ENCODE measurements around the gene RPS6KA5. TPM values are rescaled to one million over a fixed set of nuclear protein-coding genes. Genes with fewer than 3 reads are reported as not detected.
"Not testable (repeated sequence)": the region's sequence is repeated elsewhere in the genome, so short reads cannot be mapped to it uniquely, and the experiment has no call there.

Gene RPS6KA5
- total RNA-seq, 4 donors from 2014 or later = 8.2 to 13.6 (median 10.2) TPM

GRCh38 chr14:91040545-91040944, 19.9 kb downstream of the RPS6KA5 start:
- 96 to 98% methylated on average over 1 of the region's 1 CpG for WGBS, 2 donors
- intact Hi-C loops (cut with DNase I; ENCODE audit: low total_unique reads) = no loop called here
- no peak overlapping the region for H3K4me3 ChIP-seq (ENCODE audit: low read depth, poor library complexity, severe bottlenecking)
- TF ChIP-seq POLR2A (IDR thresholded peaks at IDR 0.05) = no peak
- TF ChIP-seq CTCF (IDR thresholded peaks at IDR 0.05) = no peak
- DNase-seq (ENCODE audit: low spot score in 2 of 2) = no peak

DNA sequence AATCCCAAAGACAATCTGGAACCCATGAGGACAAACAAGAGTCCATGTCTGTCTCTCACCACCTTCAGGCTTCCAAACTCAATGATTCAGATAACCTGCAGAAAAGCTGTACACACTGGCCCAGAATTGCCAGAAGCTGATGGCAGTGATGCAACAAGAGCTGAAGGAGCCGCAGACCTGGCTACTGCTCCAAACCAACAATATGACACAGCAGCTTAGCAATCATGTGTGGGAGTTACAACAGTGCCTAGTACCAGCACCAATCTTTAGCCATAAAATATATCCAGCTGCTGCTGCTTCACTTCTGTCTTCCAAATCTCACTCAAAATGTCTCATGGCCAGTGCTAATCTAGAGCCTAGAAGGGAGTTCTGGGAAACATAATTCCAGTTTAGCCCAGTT, 22.0 kb downstream of the RPS6KA5 start:
- DNase-seq (ENCODE audit: low spot score in 2 of 2) = peak in 1 of 2 donors; percentile 36
- no peak overlapping the region for H3K4me3 ChIP-seq (ENCODE audit: low read depth, poor library complexity, severe bottlenecking)
- no peak for TF ChIP-seq CTCF (IDR thresholded peaks at IDR 0.05)
- no peak for TF ChIP-seq POLR2A (IDR thresholded peaks at IDR 0.05)
- intact Hi-C loops (cut with DNase I; ENCODE audit: low total_unique reads) = no loop called here
- WGBS, 2 donors = 47 to 58% methylated on average over 1 of the region's 1 CpG

DNA sequence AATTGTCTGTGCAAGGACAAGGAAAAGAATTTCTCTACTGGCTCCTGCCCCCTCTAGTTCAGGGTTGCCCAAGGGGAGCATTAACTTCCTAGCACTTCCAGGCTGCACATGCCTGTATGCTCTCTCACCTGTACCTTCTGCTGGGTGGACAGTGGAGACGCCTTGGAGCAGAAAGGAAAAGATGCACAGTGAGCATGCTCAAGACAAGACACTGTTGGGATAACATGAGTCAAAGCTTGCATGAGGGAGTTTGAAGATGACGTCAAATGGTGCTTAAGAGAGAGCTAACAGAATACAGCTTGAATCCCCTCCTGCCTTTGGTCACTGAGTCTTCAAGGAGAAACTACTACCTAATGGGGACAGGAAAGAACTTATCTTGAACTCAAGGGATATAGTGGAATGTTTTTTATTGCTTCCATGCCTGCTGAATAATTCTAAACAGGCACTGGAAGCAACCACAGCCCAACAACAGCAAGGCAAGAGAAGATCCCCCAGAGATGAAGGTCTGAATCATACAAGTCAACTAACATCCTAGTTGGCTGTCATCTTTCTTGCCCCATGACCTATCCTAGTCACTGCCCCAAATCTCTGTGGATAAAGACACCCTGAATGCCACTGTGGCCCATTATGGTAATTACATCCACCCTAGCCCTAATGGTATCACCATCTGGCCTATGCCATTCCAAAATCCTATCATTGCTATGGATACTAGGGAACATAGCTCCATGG, 23.5 kb downstream of the RPS6KA5 start:
- 79 to 81% methylated on average over 2 of the region's 2 CpGs for WGBS, 2 donors
- DNase-seq (ENCODE audit: low spot score in 2 of 2) = no peak
- H3K4me3 ChIP-seq (ENCODE audit: low read depth, poor library complexity, severe bottlenecking) = no peak overlapping the region
- TF ChIP-seq POLR2A (IDR thresholded peaks at IDR 0.05) (no peak), CTCF (IDR thresholded peaks at IDR 0.05) (no peak)
- intact Hi-C loops (cut with DNase I; ENCODE audit: low total_unique reads) = no loop called here

- no peak for DNase-seq (ENCODE audit: low spot score in 2 of 2)
- no peak for TF ChIP-seq POLR2A (IDR thresholded peaks at IDR 0.05)
- no peak for TF ChIP-seq CTCF (IDR thresholded peaks at IDR 0.05)
- intact Hi-C loops (cut with DNase I; ENCODE audit: low total_unique reads) = no loop called here
- no peak overlapping the region for H3K4me3 ChIP-seq (ENCODE audit: low read depth, poor library complexity, severe bottlenecking)
- 57 to 79% methylated on average over 1 of the region's 1 CpG for WGBS, 2 donors
Measured at GRCh38 chr14:91035855-91036254, 24.6 kb downstream of the RPS6KA5 start.

DNA sequence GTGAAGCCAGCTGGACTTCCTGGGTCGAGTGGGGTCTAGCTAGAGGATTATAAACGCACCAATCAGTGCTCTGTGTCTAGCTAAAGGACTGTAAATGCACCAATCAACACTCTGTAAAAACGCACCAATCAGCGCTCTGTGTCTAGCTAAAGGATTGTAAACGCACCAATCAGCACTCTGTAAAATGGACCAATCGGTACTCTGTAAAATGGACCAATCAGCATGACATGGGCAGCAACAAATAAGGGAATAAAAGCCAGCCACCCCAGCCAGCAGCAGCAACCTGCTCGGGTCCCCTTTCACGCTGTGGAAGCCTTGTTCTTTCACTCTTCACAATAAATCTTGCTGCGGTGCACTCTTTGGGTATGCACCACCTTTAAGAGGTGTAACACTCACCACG, 26.1 kb downstream of the RPS6KA5 start:
- H3K4me3 ChIP-seq (ENCODE audit: low read depth, poor library complexity, severe bottlenecking); intact Hi-C loops (cut with DNase I; ENCODE audit: low total_unique reads); DNase-seq (ENCODE audit: low spot score in 2 of 2): not testable (repeated sequence)
- 77 to 92% methylated on average over 10 of the region's 10 CpGs for WGBS, 2 donors

- WGBS, 2 donors = 77 to 81% methylated on average over 3 of the region's 3 CpGs
- H3K4me3 ChIP-seq (ENCODE audit: low read depth, poor library complexity, severe bottlenecking) = no peak overlapping the region
- no peak for TF ChIP-seq POLR2A (IDR thresholded peaks at IDR 0.05)
- no peak for TF ChIP-seq CTCF (IDR thresholded peaks at IDR 0.05)
- intact Hi-C loops (cut with DNase I; ENCODE audit: low total_unique reads) = no loop called here
- DNase-seq (ENCODE audit: low spot score in 2 of 2) = no peak
Measured at GRCh38 chr14:91032248-91032647, 28.2 kb downstream of the RPS6KA5 start.
